ENCODE data around the gene SPATA33. TPM values are rescaled to one million over a fixed set of nuclear protein-coding genes. Genes with fewer than 3 reads are reported as not detected.
"Not testable (repeated sequence)": the region's sequence is repeated elsewhere in the genome, so short reads cannot be mapped to it uniquely, and the experiment has no call there.

Gene SPATA33
- total RNA-seq, 1 donor from 2014 or later: 4.1 TPM

- not testable (repeated sequence) for DNase-seq
Observed at GRCh38 chr16:89694784-89695085, 37.1 kb downstream of the SPATA33 start.

DNA sequence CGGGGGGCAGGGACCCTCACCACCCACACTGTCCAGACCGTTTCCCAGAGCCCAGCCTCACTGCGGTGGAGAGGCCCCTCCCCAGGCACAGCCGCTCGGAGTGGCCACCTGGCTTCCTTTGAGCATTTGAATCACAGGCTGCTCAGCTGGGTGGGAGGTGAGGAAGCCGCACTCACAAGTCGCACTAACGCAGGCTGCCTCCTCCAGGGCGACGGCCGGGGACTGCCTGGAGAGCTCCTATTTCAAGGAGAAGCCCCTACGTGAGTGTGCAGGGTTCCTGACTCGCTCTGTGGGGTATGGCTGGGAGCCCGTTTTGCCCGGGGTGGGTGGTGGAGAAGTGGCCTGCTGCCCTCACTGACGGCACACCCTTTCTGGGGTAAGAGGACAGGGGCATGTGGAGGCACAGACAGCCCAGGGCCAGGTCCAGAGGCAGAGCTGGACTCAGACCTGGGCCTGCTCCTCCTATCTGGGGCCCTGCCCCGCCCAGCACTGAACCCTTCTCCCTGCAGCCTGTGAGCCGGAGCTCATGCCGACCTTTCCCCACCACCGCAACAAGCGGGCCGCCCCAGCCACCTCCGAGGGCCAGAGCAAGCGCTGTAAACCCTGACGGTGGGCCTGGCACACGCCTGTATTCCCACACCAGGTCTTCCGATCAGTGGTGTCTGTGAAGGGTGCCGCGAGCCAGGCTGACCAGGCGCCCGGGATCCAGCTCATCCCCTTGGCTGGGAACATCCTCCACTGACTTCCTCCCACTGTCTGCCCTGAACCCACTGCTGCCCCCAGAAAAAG is 37.6 kb downstream of the SPATA33 start:
- no peak for DNase-seq

DNA sequence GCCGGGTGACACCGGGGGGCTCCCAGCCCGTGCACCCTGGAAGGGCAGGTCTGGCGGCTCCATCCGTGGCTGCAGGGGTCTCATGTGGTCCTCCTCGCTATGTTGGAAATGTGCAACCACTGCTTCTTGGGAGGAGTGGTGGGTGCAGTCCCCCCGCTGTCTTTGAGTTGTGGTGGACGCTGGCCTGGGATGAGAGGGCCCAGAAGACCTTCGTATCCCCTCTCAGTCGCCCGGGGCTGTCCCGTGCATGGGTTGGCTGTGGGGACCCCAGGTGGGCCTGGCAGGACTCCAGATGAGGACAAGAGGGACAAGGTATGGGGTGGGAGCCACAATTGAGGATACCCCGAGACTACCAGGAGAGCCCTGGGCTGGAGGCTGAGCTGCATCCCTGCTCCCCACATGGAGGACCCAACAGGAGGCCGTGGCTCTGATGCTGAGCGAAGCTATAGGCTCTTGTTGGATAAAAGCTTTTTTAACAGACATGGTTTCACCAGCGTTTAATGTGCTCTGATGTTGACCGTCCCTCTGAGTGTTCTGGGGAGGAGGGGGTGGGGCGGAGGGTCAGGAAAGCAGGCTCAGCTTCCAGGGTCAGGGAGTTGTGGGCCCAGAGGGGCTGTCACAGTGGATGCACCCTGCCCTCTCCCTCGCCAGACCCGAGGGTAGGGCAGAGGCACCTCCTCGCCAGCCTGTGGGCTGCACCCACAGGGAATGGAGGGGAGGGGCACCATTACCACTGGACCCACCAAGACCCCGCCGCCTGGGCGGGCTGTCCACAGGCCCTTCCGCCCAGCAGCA is 38.4 kb downstream of the SPATA33 start:
- no peak for DNase-seq

DNA sequence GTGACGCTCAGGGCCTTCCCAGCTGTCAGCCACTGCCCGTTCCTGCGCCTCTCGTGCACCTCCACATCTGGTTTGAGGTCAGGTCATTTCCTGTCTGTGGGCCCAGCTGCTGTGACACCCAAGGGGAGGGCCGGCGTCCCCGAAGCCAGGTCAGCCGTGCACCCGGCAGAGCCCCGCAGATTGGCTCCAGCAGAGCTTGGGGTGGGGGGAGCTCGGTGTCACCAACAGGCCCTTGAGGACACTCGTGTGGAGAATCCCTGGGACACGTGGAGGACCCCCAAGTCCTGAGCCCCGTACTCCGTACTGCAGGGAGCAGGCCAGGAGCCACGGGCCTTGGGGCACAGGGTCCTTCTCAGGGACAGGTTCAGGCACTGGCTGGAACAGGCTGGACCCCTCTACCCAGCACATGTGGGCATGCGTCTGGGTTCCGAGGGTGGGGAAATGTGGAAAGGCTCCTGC is 39.1 kb downstream of the SPATA33 start:
- no peak for DNase-seq

GRCh38 chr16:89697161-89697615 is 39.6 kb downstream of the SPATA33 start:
- DNase-seq: no peak

- DNase-seq: no peak
Observed at GRCh38 chr16:89697616-89698331, 40.1 kb downstream of the SPATA33 start.

- DNase-seq: not testable (repeated sequence)
Observed at GRCh38 chr16:89698717-89699116, 41.1 kb downstream of the SPATA33 start.

DNA sequence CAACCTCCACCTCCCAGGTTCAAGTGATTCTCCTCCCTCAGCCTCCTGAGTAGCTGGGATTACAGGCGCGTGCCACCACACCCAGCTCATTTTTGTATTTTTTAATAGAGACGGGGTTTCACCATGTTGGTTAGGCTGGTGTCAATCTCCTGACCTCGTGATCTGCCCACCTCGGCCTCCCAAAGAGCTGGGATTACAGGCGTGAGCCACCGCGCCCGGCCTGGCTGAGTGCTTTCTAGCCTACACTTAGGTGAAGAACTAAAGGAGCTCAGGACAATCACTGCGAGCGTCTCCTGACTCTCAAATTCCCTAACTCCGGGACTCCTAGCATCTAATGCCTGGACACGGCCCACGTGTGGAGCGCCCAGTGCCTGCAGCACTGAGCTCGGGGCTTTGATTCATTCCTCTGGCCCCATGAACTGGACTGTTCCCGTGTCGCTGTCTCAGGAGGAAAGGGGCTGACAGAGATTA is 42.0 kb downstream of the SPATA33 start:
- DNase-seq: not testable (repeated sequence)

- DNase-seq: peak; percentile 98
Observed at GRCh38 chr16:89700100-89700648, 42.5 kb downstream of the SPATA33 start.

DNA sequence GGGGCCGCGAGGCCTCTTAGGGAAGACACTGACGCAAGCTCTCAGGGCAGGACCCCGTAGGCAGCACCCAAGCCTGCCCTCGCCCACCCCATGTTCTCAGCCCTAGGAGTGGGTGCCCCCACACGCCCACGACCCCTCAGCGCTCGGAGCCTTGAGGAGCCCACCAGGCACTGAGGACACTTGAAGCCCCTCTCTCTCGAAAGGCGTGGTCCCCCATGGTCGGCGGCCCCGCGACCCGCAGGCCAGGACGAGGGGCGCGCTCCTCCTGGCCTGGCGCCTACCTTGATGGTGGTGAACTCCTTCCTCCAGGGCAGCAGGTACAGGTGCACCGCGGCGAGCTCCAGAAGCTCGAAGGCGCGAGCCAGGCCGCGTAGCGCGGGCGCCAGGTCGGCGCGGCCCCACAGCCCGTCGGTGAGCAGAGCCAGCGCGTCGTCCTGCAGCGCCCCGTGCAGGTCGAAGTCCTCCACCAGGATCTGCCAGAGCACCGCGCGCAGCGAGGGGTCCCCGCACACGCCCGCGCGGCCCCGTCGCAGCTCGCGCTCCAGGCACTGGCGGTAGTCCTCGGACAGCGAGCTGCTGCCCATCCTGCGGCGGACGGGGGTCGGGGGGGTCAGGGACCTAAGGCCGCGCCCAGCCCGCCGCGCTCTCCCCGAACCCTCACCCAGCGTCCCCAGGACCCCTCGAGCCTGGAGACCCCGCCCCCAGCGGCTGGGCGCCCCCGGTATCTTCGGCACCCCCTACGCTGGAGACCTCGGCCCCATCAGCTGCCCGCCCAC is 43.2 kb downstream of the SPATA33 start:
- peak; percentile 70 for DNase-seq

GRCh38 chr16:89701425-89702406 is 44.1 kb downstream of the SPATA33 start, which contains the start of gene SPATA2L:
Gene SPATA2L (minus strand): TSS chr16:89701705. CDS start chr16:89701232, 473 bp downstream.
- DNase-seq: peak; percentile 81

- no peak for DNase-seq
Observed at GRCh38 chr16:89704281-89704680, 46.6 kb downstream of the SPATA33 start.

GRCh38 chr16:89705006-89705405 is 47.4 kb downstream of the SPATA33 start:
- DNase-seq: no peak

DNA sequence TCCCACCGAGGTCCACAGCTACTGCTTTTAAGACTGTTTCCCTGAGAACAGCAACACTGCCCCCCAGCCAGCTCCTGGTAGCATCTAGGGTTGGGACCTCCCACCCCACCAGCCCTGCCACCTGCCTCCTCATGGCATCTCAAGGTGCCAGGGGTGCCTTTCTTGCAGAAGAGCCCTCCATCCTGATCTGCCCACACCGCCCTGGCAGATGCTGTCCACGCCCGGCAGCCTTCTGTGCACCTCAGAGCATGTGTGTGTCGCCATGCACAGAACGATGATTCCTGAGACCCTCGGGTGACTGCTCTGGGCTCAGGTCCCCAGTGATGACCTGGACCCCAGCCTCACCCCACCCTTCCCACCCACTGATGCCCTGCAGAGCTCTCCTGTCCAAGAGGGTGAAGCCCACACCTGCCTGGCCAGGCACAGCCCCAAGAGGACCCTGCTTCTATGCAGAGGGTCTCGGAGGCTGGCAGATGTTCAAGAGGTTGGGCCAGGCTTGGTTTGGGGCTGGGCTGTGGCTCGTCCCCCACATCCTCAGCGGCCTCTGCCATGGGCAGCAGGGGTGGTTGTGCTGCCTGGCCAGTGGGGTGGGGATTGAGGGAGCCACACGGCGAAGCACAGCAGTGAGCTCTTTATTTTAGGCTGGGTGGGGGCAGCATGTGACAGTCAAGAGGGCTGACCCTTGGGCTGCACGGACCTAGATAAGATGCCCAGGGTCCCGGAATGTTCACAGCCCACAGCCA is 49.1 kb downstream of the SPATA33 start:
- DNase-seq: no peak

- no peak for DNase-seq
Observed at GRCh38 chr16:89707695-89708094, 50.1 kb downstream of the SPATA33 start.

DNA sequence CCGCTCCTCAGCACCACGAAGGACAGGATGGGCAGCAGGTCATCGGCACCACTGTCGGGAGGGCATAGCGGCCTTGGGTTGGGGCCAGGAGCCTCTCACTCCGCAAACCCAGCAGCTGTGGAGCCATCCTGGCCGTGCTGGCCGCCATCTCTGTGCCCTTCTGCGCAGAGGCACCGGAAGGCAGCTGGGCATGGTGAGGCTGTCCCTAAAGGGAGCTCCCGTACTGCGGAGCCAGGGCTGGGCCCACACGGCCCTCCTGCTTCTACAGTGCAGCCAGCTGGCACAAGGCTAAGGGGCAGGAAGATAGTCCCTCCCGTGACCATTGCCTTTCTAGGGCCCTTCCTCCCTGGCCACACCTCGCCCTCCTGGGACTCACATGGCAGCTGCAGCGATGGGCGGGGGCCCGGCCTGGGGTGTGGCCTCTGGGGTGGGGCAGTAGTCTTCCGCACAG is 50.9 kb downstream of the SPATA33 start:
- no peak for DNase-seq

DNA sequence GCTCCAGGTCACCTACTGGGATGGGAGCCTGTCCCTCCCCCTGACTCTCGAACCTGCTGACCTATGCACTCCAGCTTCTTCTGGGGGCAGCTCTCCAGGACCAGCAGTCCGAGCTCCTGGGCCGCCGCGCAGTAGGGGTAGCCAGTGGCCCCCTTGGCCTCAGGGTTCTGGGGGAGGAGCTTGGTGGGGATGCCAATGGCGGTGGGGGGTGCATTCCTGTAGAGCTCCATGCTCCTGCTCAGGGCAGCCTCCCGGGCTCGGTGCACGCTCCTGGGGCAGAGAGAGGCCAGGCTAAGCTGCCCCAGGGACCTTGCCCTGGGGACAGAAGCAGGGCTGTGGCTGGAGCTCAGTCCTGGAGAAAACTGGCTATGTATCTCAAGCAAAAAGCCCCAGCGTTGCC is 51.5 kb downstream of the SPATA33 start:
- no peak for DNase-seq

GRCh38 chr16:89709716-89710432 is 52.2 kb downstream of the SPATA33 start:
- no peak for DNase-seq
